Dendritic cell treated with granulocyte-macrophage colony-stimulating factor and Interleukin-4, amounts not matched to agents 40 ng/mL and 50 ng/mL, for 4 days (primary cell): ENCODE data around the gene ISLR.

Source experiments
- H3K27ac Mint-ChIP-seq: one replicate; pipeline ENCODE4 v1.8.0; 2022; ENCODE audit warnings: mild to moderate bottlenecking, mixed read lengths
- H3K27me3 Mint-ChIP-seq: one replicate; pipeline ENCODE4 v1.8.0; 2022; ENCODE audit warnings: mild to moderate bottlenecking, mixed read lengths
- H3K36me3 Mint-ChIP-seq: one replicate; pipeline ENCODE4 v1.8.0; 2022; ENCODE audit warnings: low read depth, mixed read lengths
- H3K4me1 Mint-ChIP-seq: one replicate; pipeline ENCODE4 v1.8.0; 2022; ENCODE audit warnings: low read depth, mixed read lengths
- H3K4me3 Mint-ChIP-seq: one replicate; pipeline ENCODE4 v1.8.0; 2022; ENCODE audit warnings: mild to moderate bottlenecking, moderate library complexity, mixed read lengths
- H3K9me3 Mint-ChIP-seq: one replicate; pipeline ENCODE4 v1.8.0; 2022; ENCODE audit warnings: mixed read lengths
- intact Hi-C: fragments of 100-400 bp; cut with micrococcal nuclease; formaldehyde crosslinking; loops from one replicate; pipeline ENCODE4 v1.15.0; 2022

Gene ISLR

DNA sequence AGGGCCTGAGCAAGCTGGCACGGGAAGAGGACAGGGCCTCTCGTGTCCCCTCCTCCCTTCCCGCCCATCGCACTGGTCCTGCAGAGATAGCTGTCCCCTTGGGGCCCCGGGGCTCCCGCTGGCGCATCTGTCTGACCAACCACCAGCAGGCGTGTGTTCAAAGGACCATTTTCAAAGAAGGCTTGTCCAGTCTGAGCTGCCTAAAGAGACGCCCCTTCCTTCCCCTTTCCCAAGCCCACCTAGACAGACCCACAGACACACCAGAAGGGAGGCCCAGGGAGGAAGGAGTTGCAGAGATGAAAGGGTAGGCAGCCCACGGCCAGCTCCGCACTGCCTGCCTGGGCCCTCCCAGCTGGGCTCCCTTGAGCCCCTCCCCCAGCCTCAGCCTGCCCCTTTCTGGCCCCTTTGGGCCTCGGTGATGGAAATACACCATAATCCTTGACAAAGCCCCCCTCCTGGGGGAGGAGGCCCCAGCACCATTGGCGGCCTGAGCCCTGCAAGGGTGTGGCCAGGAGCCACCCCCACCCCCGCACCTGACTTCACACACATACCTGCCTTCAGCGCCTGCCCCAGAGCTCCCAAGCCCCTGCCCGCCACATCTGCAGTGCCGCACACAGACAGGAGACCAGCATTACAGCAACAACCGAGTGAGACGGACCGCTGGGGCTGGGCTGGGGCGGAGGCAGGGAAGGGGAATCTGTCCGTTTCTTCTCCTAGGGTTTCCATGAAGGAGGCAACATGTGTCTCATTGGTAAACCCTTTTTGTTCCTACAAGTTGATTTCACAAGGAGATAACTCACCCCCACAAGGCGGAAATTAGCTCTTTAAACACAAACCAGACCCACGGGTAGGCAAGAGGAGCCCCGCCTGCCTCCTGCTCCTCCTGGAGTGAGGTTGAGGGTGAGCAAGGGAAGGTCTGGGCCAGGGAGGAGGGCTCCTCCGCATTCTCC is 29.2 kb downstream of the ISLR start, which contains the start of gene STRA6:
STRA6 (minus strand) TSS at position 336 of the 950 bp plus-strand sequence. CDS start 520 bp downstream, outside the sequence.
- no peak within 1 kb of the TSS for H3K27ac Mint-ChIP-seq
- peaks cover 8% of the 10 kb centered on the region for H3K27me3 Mint-ChIP-seq
- no peaks in the 10 kb centered on the region for H3K9me3 Mint-ChIP-seq
- H3K4me3 Mint-ChIP-seq = no peak within 1 kb of the TSS
- H3K4me1 Mint-ChIP-seq = no peaks in the 10 kb centered on the region
- no peaks in the 10 kb centered on the region for H3K36me3 Mint-ChIP-seq
- intact Hi-C loops = no loop called here

DNA sequence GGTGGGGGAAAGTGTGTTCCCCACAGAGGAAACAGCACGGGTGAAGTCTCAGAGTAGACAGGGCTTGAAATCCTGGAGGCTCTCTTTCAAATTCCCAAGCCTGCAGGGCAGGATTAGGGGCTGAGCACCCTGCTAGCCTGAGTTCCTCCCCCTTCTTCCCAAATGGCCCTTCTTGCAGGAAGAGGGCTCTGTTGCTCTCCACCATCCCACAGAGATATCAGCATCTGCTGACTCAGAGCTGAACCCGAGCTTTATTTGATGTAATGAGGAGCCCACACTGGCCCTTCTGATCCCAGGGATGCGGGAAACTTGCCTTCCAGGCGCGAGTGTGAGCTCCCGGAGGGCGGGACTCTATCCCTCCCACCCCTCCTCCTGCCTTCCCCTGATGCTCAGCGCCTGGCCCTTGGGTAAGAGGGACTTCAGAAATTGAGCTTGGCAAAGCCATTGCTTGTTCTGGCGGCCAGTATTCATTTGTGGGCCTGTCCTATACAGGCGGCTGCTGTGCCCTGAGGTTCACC is 30.5 kb downstream of the ISLR start:
- intact Hi-C loops = no loop called here
- no peaks in the 10 kb centered on the region for H3K36me3 Mint-ChIP-seq
- H3K4me1 Mint-ChIP-seq = no peaks in the 10 kb centered on the region
- H3K27ac Mint-ChIP-seq = no peak overlapping the region
- H3K27me3 Mint-ChIP-seq = peaks cover 10% of the 10 kb centered on the region
- H3K9me3 Mint-ChIP-seq = no peaks in the 10 kb centered on the region
- no peak overlapping the region for H3K4me3 Mint-ChIP-seq

DNA sequence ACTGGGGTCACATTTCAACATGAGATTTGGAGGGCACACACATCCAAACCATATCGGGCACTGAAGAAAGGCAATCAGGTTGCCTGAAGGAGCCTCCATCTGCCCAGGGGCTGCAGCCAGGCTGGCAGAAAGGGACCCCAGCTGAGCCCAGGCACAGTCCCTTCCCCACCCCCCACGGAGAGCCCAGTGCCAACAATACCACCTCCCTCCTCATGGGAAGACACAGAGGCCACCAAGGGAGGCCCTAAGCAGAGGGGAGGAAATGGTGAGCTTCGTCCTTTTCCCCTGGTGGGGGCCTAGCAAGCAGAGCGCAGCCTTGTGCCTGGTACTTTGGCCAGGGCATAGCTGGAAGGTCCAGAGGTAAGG is 32.1 kb downstream of the ISLR start:
- peaks cover 10% of the 10 kb centered on the region for H3K27me3 Mint-ChIP-seq
- H3K4me1 Mint-ChIP-seq = no peaks in the 10 kb centered on the region
- H3K27ac Mint-ChIP-seq = no peak overlapping the region
- intact Hi-C loops = no loop called here
- no peaks in the 10 kb centered on the region for H3K36me3 Mint-ChIP-seq
- H3K9me3 Mint-ChIP-seq = no peaks in the 10 kb centered on the region
- no peak overlapping the region for H3K4me3 Mint-ChIP-seq

DNA sequence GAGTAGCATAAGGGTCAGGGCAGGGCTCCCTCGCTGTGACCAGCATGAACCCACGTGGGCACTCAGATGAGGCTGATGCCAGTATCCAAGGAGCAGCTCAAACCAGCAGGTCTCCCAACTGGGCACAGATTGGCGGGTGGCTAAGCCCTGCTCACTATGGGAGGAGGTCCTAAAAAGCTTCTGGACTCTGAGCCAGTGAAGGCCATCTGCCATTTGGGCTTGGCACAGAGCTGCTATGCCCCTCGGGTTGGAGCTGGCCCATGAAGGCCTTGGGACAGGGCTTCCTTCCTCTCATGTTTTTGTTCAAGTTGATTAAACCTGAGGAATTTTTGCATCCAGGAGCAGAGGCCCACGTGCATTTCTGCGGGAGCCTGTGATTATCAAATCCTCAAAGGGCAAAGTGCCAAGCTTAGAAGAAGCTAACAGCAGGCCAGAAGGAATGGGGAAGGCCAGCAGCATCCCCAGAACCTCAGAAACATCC is 33.3 kb downstream of the ISLR start:
- H3K27ac Mint-ChIP-seq = no peak overlapping the region
- H3K36me3 Mint-ChIP-seq = no peaks in the 10 kb centered on the region
- peaks cover 10% of the 10 kb centered on the region for H3K27me3 Mint-ChIP-seq
- intact Hi-C loops = no loop called here
- H3K4me1 Mint-ChIP-seq = no peaks in the 10 kb centered on the region
- H3K9me3 Mint-ChIP-seq = no peaks in the 10 kb centered on the region
- H3K4me3 Mint-ChIP-seq = no peak overlapping the region

DNA sequence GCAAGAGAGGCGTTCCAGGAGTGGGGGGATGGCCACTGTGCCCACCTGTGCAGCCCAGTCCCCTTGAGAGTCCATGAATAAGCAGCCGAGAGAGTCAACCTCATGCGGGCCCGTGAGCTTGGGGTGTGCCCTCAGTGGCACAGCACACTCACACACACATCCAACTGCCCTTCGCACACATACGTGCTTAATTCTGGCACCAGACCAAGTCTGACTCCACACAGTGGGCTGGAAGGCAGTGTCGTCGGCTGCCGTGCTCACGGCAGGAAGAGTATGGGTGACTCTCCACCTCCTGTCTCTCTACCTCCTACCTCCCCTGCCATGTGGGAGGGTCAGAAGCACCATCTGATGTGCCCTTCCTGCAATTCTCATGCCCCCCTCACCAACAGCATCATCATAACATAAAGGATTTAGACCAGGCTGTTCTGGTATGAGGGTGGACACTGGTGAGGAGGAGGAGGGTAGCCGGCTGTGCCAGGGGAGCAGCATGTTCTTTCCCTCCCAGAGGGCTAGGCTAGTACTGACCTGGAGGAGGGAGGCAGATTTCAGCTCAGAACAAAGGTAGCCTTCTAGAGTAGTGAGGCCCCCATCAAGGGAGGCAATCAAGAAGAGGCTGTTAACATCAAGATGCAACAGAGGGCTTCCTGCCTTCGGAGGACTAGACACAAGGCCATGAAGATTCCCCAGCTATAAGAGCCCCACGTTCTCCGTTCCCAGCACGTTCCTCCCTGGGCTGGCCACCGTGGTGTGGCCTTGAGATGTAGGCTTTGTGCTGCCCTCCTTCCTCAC is 34.3 kb downstream of the ISLR start:
- intact Hi-C loops = no loop called here
- Mint-ChIP-seq H3K4me1 (no peaks in the 10 kb centered on the region), H3K36me3 (no peaks in the 10 kb centered on the region), H3K4me3 (no peak overlapping the region), H3K27me3 (peaks cover 8% of the 10 kb centered on the region), H3K9me3 (no peaks in the 10 kb centered on the region), H3K27ac (no peak overlapping the region)

DNA sequence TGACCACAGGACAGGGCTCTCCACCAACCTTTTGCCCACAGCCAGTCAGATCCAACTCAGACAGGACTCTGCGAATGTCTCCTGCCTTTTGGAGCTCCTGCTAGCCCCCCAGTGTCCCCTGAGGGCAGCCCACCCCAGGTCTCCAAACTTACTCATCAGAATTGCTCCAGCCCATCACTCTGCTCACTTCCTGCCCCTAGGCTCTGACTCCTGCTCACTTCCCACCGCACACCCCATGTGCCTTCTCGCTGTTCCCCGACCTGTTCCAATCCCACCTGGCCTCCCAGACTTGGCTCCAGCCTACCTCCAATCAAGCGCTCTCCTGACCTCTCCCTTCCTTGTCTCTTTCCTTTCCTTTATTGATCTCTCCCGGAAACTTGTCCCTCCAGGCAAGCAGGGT is 35.0 kb downstream of the ISLR start:
- Mint-ChIP-seq H3K4me1 (no peaks in the 10 kb centered on the region), H3K4me3 (no peak overlapping the region)

DNA sequence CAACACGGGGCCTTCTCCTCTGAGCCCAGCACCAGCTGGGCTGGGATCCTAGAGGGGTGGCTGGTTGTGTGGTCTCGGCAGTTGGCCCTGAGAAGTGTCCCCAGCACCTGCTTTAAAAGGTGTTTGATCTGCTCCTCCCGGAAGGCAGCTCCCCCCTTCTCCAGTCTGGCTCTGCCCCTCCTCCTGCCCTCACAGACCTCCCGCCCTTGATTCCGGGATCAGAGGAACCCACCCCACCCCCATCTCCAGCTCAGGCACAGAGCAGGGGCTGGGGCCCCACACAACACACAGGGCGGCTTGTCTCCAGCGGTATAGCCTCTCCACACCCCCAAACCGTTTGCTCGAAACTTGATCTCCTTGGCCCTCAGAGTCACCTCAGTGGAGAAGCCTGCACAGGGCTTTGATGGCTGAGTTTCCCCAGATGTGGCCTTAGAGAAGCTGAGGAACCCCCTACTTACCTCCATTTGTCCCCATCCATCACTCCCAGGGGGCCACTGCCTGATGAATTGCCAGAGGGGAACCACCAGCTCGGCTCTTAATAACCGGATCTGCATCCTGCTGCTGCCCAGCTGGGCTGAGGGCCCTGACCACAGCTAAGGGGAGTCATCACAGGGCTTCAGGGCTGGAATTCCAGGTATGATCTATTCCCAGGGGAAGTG is 35.5 kb downstream of the ISLR start:
- peaks cover 5% of the 10 kb centered on the region for H3K27me3 Mint-ChIP-seq
- H3K4me1 Mint-ChIP-seq = no peaks in the 10 kb centered on the region
- intact Hi-C loops = no loop called here
- H3K36me3 Mint-ChIP-seq = no peaks in the 10 kb centered on the region
- H3K27ac Mint-ChIP-seq = no peak overlapping the region
- no peak overlapping the region for H3K4me3 Mint-ChIP-seq
- H3K9me3 Mint-ChIP-seq = no peaks in the 10 kb centered on the region

More for the DNA sequence above, 35.0 kb downstream of the ISLR start:
- intact Hi-C loops = no loop called here
- Mint-ChIP-seq H3K9me3 (no peaks in the 10 kb centered on the region), H3K27me3 (peaks cover 8% of the 10 kb centered on the region), H3K36me3 (no peaks in the 10 kb centered on the region), H3K27ac (no peak overlapping the region)

DNA sequence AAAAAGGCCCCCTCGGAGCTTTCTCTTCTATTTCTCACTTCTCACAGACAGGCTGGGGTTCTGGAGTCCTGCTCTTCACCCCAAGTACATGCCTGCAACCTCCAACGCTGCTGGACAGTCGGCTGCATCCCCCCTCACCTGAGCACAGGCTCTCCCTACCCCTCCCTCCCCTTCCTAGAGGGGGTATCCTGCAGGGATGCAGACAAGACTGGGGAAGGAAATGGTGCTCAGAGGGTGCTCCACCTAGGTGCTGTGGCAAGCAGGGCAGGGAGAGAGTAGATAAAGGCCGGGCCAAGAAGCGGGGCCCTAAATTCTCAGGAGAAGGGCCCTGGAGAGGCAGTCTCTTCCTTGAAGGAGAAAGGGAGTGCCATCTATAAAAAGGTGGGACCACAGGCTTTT is 36.0 kb downstream of the ISLR start:
- Mint-ChIP-seq H3K27ac (no peak overlapping the region), H3K4me1 (no peaks in the 10 kb centered on the region), H3K4me3 (no peak overlapping the region), H3K36me3 (no peaks in the 10 kb centered on the region), H3K27me3 (peaks cover 5% of the 10 kb centered on the region), H3K9me3 (no peaks in the 10 kb centered on the region)
- intact Hi-C loops = no loop called here

DNA sequence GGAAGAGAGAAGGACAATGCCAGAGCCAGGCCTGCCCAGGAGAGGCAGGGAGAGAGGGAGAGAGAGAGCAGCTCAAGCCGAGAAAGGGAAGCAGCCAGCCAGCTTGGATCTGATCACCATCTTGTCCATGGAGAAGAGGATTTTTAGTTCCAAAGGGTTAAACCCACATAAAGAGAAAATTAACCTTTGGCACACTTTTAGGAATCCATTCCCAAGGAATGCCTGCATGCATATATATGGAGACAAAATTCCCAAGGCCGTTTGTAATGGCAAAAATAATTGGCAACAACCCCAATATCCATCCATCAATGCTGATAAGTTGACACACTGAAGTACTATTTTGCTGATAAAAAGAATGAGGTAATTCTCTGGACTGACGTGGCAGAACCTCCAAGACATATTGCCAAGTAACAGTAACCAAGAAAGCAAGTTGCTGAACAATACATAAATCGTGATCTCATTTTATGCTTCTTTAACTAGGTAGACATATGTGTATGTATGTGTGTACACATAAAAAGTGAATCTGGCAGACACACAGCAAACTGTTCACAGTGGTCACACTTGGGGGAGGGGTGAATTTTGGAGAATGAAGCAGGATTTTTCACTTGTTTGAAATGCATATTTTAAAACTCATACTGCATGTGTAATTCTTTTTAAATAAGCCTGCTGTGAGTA is 36.6 kb downstream of the ISLR start:
- intact Hi-C loops = no loop called here
- H3K27ac Mint-ChIP-seq = no peak overlapping the region
- H3K9me3 Mint-ChIP-seq = no peaks in the 10 kb centered on the region
- no peaks in the 10 kb centered on the region for H3K36me3 Mint-ChIP-seq
- H3K4me3 Mint-ChIP-seq = no peak overlapping the region
- no peaks in the 10 kb centered on the region for H3K4me1 Mint-ChIP-seq
- H3K27me3 Mint-ChIP-seq = peaks cover 5% of the 10 kb centered on the region

DNA sequence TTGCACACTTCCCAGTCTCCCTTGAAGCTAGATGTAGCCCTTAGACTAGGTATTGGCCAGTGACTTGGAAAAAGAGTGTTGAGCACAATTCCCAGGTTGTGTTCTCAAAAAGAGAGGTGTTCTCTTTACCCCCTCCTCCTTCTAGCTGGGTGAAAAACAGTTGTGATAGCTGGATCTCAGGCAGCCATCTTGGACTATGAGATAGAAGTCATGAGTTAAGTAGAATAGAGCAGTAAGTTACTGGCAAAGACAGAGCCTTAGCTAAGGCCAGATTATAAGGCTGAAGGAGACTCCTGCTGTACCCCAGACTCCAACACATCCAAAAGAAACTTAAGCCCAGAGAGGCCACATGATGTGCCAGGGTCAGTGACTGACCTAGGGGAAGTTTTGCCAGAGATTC is 37.2 kb downstream of the ISLR start:
- H3K4me1 Mint-ChIP-seq = no peaks in the 10 kb centered on the region
- no peaks in the 10 kb centered on the region for H3K9me3 Mint-ChIP-seq
- H3K36me3 Mint-ChIP-seq = no peaks in the 10 kb centered on the region
- no peak overlapping the region for H3K27ac Mint-ChIP-seq
- intact Hi-C loops = no loop called here
- H3K27me3 Mint-ChIP-seq = peaks cover 5% of the 10 kb centered on the region
- no peak overlapping the region for H3K4me3 Mint-ChIP-seq

DNA sequence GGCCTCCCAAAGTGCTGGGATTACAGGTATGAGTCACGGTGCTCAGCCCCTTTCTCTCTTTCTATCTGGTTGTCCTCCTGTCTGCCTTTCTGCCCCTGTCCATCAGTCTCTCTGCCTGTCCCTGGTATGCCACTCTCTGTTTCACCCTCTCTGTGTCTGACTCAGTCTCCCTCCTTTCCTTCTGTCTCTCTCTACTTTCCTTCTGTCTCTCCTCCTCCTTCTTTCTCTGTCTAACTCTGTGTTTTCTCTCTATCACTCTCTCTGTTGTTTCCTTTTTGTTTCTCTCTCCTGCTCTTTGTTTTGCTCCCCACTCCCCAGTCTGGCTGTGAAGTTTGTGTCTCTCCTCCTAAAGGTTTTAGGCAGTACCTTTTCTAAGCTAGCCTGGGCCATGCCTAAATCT is 38.1 kb downstream of the ISLR start:
- Mint-ChIP-seq H3K9me3 (no peaks in the 10 kb centered on the region), H3K4me3 (no peak overlapping the region), H3K36me3 (no peaks in the 10 kb centered on the region), H3K4me1 (no peaks in the 10 kb centered on the region), H3K27me3 (peaks cover 5% of the 10 kb centered on the region), H3K27ac (no peak overlapping the region)
- intact Hi-C loops = no loop called here

DNA sequence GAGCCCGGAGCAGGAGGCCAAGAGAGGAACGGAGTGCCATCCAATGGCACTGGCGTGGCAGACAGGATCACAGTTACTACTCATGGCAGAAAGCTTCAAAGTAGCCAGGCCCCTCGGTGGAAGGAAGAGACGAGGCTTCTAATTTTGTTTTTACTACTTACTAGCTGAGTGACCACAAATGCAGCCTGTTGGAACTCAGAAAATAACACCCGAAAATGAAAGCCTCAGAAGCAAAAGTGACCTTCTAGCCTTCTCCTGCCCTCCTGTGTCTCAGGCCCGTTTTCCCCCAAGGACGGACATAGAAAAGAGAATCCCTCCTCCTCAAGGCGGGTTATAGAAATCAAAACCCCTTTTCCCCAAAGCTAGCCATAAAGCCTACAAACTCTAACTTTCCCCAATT is 39.0 kb downstream of the ISLR start:
- H3K4me1 Mint-ChIP-seq = no peaks in the 10 kb centered on the region
- intact Hi-C loops = no loop called here
- no peaks in the 10 kb centered on the region for H3K36me3 Mint-ChIP-seq
- no peak overlapping the region for H3K4me3 Mint-ChIP-seq
- H3K27ac Mint-ChIP-seq = no peak overlapping the region
- H3K9me3 Mint-ChIP-seq = no peaks in the 10 kb centered on the region
- peaks cover 3% of the 10 kb centered on the region for H3K27me3 Mint-ChIP-seq

DNA sequence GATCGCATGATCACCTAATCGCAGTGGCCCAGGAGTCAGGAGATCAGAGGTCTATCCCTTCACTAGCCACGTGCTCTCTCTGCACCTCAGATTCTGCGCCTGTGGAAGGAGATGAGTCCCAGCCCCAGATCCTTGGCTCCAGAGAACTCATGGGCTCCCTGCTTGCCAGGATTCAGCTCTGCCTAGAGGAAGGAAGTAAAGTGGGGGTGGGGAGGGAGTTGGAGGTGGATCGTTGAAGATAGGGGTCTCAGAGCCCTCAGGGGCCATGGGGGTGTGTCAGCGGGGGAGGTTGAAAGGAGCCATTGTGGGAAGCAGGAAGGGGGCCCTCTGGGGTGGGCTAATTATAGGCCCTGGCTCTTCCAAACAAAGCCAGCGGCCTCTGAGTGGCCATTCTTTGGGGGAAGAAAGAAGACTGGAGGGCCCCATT is 40.4 kb downstream of the ISLR start:
- Mint-ChIP-seq H3K4me1 (no peaks in the 10 kb centered on the region), H3K9me3 (no peaks in the 10 kb centered on the region), H3K27ac (no peak overlapping the region), H3K36me3 (no peaks in the 10 kb centered on the region), H3K27me3 (no peaks in the 10 kb centered on the region), H3K4me3 (no peak overlapping the region)
- intact Hi-C loops = no loop called here
